HL-60 (cell line): ENCODE measurements around the gene PRRX2.

ENCODE experiments used
- DNase-seq, 2 experiments: peaks; one replicate each; pipeline ENCODE4 v3.0.0-alpha.2; 2010 to 2020; ENCODE audit warnings: low read depth in 1 of 2, low spot score in 1 of 2
- H3K27ac ChIP-seq: fragments of 250-450 bp; sonication (Bioruptor Pico); replicated peaks from 2 replicates; pipeline ENCODE4 v1.5.1; 2020; ENCODE audit warnings: mild to moderate bottlenecking, moderate library complexity
- H3K27me3 ChIP-seq: fragments of 250-450 bp; sonication (Bioruptor Pico); 2 replicates; pipeline ENCODE4 v1.5.1; 2021; ENCODE audit warnings: mild to moderate bottlenecking, moderate library complexity; ENCODE audit not compliant: insufficient read depth, poor library complexity, severe bottlenecking
- H3K4me3 ChIP-seq: replicated peaks from 2 replicates; pipeline ENCODE4 v1.5.1; 2011; ENCODE audit warnings: mild to moderate bottlenecking, control low read depth, low read length; ENCODE audit not compliant: insufficient read depth
- GABPA ChIP-seq: IDR thresholded peaks from 2 replicates; pipeline ENCODE4 v1.6.1; 2012; ENCODE audit warnings: low read depth
- POLR2AphosphoS5 ChIP-seq: IDR thresholded peaks from 2 replicates; pipeline ENCODE4 v1.6.1; 2012; ENCODE audit warnings: low read depth
- SPI1 ChIP-seq: IDR thresholded peaks from 2 replicates; pipeline ENCODE4 v1.6.1; 2012; ENCODE audit warnings: low read depth, mild to moderate bottlenecking, borderline replicate concordance
- TF ChIP-seq, protein P1 (sequence below): IDR thresholded peaks from 2 replicates; pipeline ENCODE4 v1.6.1; 2012; ENCODE audit warnings: low read depth; ENCODE audit not compliant: insufficient replicate concordance
- TF ChIP-seq, protein P2 (sequence below): IDR thresholded peaks from one replicate; pipeline ENCODE4 v1.5.1; 2011; ENCODE audit warnings: low read length, control low read depth, inconsistent platforms; ENCODE audit not compliant: insufficient read depth

The PRRX2 gene

DNA sequence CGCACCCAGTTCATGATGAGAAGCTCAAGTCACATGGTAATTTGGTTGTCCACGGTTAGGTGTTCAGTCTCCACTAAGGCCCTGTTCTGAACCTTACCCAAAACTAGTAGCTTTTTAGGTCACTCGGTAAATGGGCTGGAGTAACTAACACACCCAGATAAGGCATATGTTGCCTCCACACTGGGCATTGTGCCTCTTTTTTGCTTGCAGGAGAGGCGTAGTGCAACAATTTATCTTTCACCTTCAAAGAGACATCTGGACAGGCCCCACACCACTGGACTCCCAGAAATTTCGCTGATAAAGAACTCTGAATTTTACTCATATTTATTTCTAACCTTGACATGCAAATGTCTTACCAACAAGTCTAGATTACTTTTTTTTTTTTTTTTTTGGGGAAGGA is 104.2 kb downstream of the PRRX2 start:
- TF ChIP-seq GABPA (no peak), POLR2AphosphoS5 (no peak), SPI1 (no peak)
- TF ChIP-seq, protein P1, sequence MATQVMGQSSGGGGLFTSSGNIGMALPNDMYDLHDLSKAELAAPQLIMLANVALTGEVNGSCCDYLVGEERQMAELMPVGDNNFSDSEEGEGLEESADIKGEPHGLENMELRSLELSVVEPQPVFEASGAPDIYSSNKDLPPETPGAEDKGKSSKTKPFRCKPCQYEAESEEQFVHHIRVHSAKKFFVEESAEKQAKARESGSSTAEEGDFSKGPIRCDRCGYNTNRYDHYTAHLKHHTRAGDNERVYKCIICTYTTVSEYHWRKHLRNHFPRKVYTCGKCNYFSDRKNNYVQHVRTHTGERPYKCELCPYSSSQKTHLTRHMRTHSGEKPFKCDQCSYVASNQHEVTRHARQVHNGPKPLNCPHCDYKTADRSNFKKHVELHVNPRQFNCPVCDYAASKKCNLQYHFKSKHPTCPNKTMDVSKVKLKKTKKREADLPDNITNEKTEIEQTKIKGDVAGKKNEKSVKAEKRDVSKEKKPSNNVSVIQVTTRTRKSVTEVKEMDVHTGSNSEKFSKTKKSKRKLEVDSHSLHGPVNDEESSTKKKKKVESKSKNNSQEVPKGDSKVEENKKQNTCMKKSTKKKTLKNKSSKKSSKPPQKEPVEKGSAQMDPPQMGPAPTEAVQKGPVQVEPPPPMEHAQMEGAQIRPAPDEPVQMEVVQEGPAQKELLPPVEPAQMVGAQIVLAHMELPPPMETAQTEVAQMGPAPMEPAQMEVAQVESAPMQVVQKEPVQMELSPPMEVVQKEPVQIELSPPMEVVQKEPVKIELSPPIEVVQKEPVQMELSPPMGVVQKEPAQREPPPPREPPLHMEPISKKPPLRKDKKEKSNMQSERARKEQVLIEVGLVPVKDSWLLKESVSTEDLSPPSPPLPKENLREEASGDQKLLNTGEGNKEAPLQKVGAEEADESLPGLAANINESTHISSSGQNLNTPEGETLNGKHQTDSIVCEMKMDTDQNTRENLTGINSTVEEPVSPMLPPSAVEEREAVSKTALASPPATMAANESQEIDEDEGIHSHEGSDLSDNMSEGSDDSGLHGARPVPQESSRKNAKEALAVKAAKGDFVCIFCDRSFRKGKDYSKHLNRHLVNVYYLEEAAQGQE, result no peak
- TF ChIP-seq, protein P2, sequence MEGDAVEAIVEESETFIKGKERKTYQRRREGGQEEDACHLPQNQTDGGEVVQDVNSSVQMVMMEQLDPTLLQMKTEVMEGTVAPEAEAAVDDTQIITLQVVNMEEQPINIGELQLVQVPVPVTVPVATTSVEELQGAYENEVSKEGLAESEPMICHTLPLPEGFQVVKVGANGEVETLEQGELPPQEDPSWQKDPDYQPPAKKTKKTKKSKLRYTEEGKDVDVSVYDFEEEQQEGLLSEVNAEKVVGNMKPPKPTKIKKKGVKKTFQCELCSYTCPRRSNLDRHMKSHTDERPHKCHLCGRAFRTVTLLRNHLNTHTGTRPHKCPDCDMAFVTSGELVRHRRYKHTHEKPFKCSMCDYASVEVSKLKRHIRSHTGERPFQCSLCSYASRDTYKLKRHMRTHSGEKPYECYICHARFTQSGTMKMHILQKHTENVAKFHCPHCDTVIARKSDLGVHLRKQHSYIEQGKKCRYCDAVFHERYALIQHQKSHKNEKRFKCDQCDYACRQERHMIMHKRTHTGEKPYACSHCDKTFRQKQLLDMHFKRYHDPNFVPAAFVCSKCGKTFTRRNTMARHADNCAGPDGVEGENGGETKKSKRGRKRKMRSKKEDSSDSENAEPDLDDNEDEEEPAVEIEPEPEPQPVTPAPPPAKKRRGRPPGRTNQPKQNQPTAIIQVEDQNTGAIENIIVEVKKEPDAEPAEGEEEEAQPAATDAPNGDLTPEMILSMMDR, result no peak
- Histone ChIP-seq H3K4me3 (no peak overlapping the region), H3K27me3 (no peaks in the 10 kb centered on the region), H3K27ac (no peak overlapping the region)
- no peak for DNase-seq

GRCh38 chr9:129770741-129771140 is 105.3 kb downstream of the PRRX2 start:
- TF ChIP-seq GABPA (no peak), POLR2AphosphoS5 (no peak), SPI1 (no peak)
- TF ChIP-seq, protein P2, result no peak
- TF ChIP-seq, protein P1, result no peak

More at GRCh38 chr9:129770741-129771140, 105.3 kb downstream of the PRRX2 start:
- Histone ChIP-seq H3K27me3 (no peaks in the 10 kb centered on the region), H3K4me3 (no peak overlapping the region), H3K27ac (no peak overlapping the region)
- DNase-seq, result no peak
